TTC549 (cell line): ENCODE results near the gene KCNT1.

Experiments
- FAIRE-seq: peaks from 2 replicates; lab custom pipeline; 2012; peaks lifted over from hg19 to GRCh38; lab: Jason Lieb, UNC

The KCNT1 gene

GRCh38 chr9:135768516-135769218 is 66.7 kb downstream of the KCNT1 start:
- no peak for FAIRE-seq

- no peak for FAIRE-seq
These were observed 67.7 kb downstream of the KCNT1 start for GRCh38 chr9:135769489-135770202.

GRCh38 chr9:135770203-135770535 is 68.2 kb downstream of the KCNT1 start:
- FAIRE-seq, result no peak

GRCh38 chr9:135770771-135771170 is 68.8 kb downstream of the KCNT1 start:
- FAIRE-seq, result no peak

GRCh38 chr9:135771401-135772051 is 69.5 kb downstream of the KCNT1 start:
- no peak for FAIRE-seq

GRCh38 chr9:135772056-135772646 is 70.2 kb downstream of the KCNT1 start:
- FAIRE-seq, result no peak

GRCh38 chr9:135772702-135773493 is 70.9 kb downstream of the KCNT1 start:
- FAIRE-seq, result no peak

- FAIRE-seq, result no peak
These were observed 71.7 kb downstream of the KCNT1 start for GRCh38 chr9:135773530-135774238.

GRCh38 chr9:135774239-135774747 is 72.3 kb downstream of the KCNT1 start:
- no peak for FAIRE-seq

GRCh38 chr9:135774794-135775525 is 73.0 kb downstream of the KCNT1 start:
- FAIRE-seq, result no peak

- FAIRE-seq, result no peak
These were observed 73.9 kb downstream of the KCNT1 start for GRCh38 chr9:135775911-135776310.

- no peak for FAIRE-seq
These were observed 75.1 kb downstream of the KCNT1 start for GRCh38 chr9:135776893-135777622.

GRCh38 chr9:135777623-135778177 is 75.7 kb downstream of the KCNT1 start:
- FAIRE-seq, result no peak

- FAIRE-seq, result no peak
These were observed 76.4 kb downstream of the KCNT1 start for GRCh38 chr9:135778421-135778820.

GRCh38 chr9:135779571-135779970 is 77.6 kb downstream of the KCNT1 start:
- FAIRE-seq, result no peak

DNA sequence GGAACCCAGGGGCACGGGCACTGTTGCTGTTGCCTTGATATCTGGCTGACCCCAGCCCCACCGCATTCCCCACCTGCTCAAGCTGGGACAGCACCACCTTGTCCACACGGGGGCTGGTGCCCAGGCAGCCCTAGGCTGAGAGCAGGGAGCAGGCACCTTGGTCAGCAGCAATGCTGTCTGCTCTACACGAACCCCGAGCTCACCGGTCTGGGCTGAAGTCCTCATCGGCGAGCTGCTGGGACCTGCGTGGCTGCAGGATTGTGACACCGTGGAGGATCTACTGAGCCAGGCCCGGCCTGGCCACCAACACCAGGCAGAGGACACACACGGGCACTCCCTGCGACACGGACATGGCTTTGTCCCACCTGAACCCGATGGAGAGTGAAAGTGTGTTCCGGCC is 78.1 kb downstream of the KCNT1 start:
- no peak for FAIRE-seq

GRCh38 chr9:135780626-135781025 is 78.6 kb downstream of the KCNT1 start:
- FAIRE-seq, result no peak

- no peak for FAIRE-seq
These were observed 81.0 kb downstream of the KCNT1 start for GRCh38 chr9:135782946-135783345.

DNA sequence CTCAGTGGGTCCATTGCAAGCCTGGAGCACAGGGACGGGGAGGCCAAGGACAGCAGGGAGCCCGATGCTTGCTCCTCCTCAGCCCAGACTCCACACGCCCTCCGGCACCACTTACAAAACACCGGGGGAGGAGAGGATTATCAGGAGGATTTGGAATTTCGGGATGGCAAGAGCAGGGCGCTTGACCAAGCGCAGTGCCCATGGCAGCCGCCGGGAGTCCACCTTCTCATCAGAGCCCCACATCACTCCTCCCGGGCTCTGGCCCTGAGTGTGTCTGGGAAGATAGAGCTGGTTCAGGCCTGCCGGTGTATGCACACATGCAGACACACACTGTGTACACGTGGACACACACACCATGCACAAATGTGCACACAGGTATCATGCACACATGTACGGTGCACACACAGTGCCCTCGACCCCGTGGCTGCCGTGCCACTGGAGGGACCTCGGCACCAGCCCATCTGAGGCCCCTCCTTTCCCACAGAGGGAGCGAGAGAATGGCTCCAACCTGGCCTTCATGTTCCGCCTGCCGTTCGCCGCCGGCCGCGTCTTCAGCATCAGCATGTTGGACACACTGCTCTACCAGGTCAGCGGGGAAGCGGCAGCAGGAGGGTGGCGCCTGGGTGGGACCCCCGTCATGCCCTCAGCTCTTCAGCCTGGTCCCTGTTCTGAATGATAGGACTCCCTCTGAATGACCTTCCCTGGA is 81.7 kb downstream of the KCNT1 start:
- FAIRE-seq, result no peak
